Measurements from ENCODE around the gene TLCD1. TPM values are rescaled to one million over a fixed set of nuclear protein-coding genes. Genes with fewer than 3 reads are reported as not detected.
"Not testable (repeated sequence)": the region's sequence is repeated elsewhere in the genome, so short reads cannot be mapped to it uniquely, and the experiment has no call there.

Gene TLCD1
- total RNA-seq, 2 donors from 2014 or later = 2.0 to 3.1 TPM

- Histone ChIP-seq H3K27me3 (no peaks in the 10 kb centered on the region), H3K27ac (no peak overlapping the region), H3K4me3 (no peak overlapping the region), H3K9me3 (no peaks in the 10 kb centered on the region), H3K4me1 (peaks cover 18% of the 10 kb centered on the region), H3K36me3 (replicated peaks in 1 of 2; ENCODE audit: insufficient read depth in 1 of 2, low read depth in 2 of 2) (no peaks in the 10 kb centered on the region)
- 82 to 83% methylated on average over 3 to 10 of the region's 10 CpGs for WGBS, 2 donors
- DNase-seq = no peak
- intact Hi-C loops (cut with DNase I) = no loop called here
- TF ChIP-seq, protein P1, sequence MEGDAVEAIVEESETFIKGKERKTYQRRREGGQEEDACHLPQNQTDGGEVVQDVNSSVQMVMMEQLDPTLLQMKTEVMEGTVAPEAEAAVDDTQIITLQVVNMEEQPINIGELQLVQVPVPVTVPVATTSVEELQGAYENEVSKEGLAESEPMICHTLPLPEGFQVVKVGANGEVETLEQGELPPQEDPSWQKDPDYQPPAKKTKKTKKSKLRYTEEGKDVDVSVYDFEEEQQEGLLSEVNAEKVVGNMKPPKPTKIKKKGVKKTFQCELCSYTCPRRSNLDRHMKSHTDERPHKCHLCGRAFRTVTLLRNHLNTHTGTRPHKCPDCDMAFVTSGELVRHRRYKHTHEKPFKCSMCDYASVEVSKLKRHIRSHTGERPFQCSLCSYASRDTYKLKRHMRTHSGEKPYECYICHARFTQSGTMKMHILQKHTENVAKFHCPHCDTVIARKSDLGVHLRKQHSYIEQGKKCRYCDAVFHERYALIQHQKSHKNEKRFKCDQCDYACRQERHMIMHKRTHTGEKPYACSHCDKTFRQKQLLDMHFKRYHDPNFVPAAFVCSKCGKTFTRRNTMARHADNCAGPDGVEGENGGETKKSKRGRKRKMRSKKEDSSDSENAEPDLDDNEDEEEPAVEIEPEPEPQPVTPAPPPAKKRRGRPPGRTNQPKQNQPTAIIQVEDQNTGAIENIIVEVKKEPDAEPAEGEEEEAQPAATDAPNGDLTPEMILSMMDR (IDR thresholded peaks at IDR 0.05) = no peak
- no peak for TF ChIP-seq POLR2A (IDR thresholded peaks at IDR 0.05)
- no peak for ATAC-seq
Measured at GRCh38 chr17:28740406-28741357, 14.6 kb upstream of the TLCD1 start.

DNA sequence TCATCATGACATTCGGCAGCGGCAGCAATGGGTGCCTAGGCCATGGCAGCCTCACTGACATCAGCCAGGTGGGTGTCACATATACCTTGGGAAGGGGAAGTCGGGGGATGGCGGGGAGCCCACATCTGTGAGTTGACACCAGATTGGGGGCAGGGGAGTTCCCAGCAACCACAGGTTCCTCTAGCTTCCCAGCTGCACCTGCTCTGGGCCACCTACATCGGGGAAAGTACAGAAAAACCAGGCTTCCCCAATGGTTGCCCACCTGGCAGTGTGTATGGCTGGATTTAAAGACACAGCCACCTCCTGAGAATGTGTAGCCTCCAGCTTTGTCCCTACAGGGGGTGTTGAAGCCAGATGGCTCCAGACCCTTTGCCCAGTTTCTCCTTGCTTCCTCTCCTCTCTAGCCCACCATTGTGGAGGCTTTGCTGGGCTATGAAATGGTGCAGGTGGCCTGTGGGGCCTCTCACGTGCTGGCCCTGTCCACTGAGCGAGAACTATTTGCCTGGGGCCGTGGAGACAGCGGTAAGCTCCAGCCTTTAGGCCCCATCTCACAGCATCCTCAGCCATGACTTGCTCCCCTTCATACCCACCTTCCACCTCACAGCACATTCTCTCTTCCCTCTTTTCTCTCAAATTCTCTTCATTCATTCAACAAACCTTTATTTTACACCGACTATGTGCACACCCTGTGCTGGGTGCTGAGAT is 12.8 kb upstream of the TLCD1 start:
- Histone ChIP-seq H3K4me3 (no peak overlapping the region), H3K27ac (no peak overlapping the region), H3K36me3 (replicated peaks in 1 of 2; ENCODE audit: insufficient read depth in 1 of 2, low read depth in 2 of 2) (no peaks in the 10 kb centered on the region), H3K27me3 (no peaks in the 10 kb centered on the region), H3K9me3 (no peaks in the 10 kb centered on the region), H3K4me1 (peaks cover 13% of the 10 kb centered on the region)
- WGBS, 2 donors = 83 to 96% methylated on average over 8 to 10 of the region's 10 CpGs
- ATAC-seq (no peak), DNase-seq (no peak)
- no peak for TF ChIP-seq POLR2A (IDR thresholded peaks at IDR 0.05)
- TF ChIP-seq, protein P1 (IDR thresholded peaks at IDR 0.05) = no peak
- intact Hi-C loops (cut with DNase I) = no loop called here

DNA sequence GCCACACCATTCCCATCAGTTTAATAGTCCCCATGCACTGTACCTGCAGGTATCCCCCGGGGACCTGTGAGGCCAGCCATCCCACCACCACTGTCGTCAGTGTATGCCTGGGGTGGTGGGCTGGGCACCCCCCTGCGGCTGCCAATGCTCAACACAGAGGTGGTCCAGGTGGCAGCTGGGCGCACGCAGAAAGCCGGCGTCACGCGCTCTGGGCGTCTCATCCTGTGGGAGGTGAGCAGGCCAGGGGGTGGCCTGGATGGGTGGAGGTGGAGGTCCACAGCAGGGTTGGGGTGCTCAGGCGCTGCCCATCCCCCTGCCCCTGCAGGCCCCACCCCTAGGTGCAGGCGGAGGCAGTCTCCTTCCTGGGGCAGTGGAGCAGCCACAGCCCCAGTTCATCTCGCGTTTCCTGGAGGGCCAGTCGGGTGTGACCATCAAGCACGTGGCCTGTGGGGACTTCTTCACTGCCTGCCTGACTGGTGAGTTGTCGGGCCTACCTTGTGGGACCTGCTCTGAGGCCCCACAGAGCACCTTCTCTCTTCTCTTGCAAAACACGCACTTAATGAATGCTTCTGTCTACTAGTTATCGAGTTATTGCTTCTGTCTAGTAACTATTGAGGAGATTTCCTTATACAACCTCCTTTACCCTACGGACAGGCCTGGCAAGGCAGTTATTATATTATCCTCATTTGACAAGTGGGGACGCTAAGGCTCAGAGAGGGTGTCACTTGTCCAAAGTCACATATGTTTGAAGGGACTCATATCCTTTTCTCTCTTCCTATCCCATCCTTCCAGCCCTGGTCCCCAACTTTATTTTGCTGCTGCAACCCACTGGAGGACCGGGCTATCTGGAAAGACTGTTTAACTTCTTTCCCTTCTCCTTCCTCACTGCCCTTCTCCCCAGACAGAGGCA is 12.0 kb upstream of the TLCD1 start:
- Histone ChIP-seq H3K4me3 (no peak overlapping the region), H3K9me3 (no peaks in the 10 kb centered on the region), H3K36me3 (replicated peaks in 1 of 2; ENCODE audit: insufficient read depth in 1 of 2, low read depth in 2 of 2) (no peaks in the 10 kb centered on the region), H3K27ac (no peak overlapping the region), H3K27me3 (no peaks in the 10 kb centered on the region), H3K4me1 (peaks cover 6% of the 10 kb centered on the region)
- DNase-seq = no peak
- intact Hi-C loops (cut with DNase I) = no loop called here
- WGBS, 2 donors = 84 to 94% methylated on average over 7 to 17 of the region's 22 CpGs
- TF ChIP-seq, protein P1 (IDR thresholded peaks at IDR 0.05) = no peak
- no peak for TF ChIP-seq POLR2A (IDR thresholded peaks at IDR 0.05)
- ATAC-seq = no peak

DNA sequence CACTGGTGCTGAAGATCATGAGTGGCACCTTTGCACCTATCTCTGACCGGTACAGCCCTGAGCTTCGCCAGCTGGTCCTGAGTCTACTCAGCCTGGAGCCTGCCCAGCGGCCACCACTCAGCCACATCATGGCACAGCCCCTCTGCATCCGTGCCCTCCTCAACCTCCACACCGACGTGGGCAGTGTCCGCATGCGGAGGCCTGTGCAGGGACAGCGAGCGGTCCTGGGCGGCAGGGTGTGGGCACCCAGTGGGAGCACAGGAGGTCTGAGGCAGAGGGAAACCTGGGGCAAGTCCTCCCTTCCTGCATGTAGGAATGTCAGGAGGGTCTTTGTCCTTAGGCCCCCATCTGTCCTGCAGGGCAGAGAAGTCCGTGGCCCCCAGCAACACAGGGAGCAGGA is 11.3 kb upstream of the TLCD1 start:
- Histone ChIP-seq H3K27ac (no peak overlapping the region), H3K36me3 (replicated peaks in 1 of 2; ENCODE audit: insufficient read depth in 1 of 2, low read depth in 2 of 2) (no peaks in the 10 kb centered on the region), H3K27me3 (no peaks in the 10 kb centered on the region), H3K9me3 (no peaks in the 10 kb centered on the region), H3K4me3 (no peak overlapping the region), H3K4me1 (no peaks in the 10 kb centered on the region)
- ATAC-seq = no peak
- 92% methylated on average over 12 of the region's 12 CpGs; no CpG with 5 or more reads in 1 of the 2 donors for WGBS, 2 donors
- no peak for TF ChIP-seq POLR2A (IDR thresholded peaks at IDR 0.05)
- TF ChIP-seq, protein P1 (IDR thresholded peaks at IDR 0.05) = no peak
- intact Hi-C loops (cut with DNase I) = no loop called here
- no peak for DNase-seq

GRCh38 chr17:28735913-28736769 is 10.1 kb upstream of the TLCD1 start:
- ATAC-seq; intact Hi-C loops (cut with DNase I): not testable (repeated sequence)

More at GRCh38 chr17:28735913-28736769, 10.1 kb upstream of the TLCD1 start:
- H3K27me3 ChIP-seq; H3K9me3 ChIP-seq; DNase-seq; H3K36me3 ChIP-seq (replicated peaks in 1 of 2; ENCODE audit: insufficient read depth in 1 of 2, low read depth in 2 of 2); H3K4me3 ChIP-seq; H3K27ac ChIP-seq; H3K4me1 ChIP-seq: not testable (repeated sequence)
- WGBS, 2 donors = 94 to 95% methylated on average over 6 to 7 of the region's 8 CpGs

Data from body of pancreas (tissue), 4 donors.